Esophagus mucosa (tissue), 1 donor: ENCODE measurements around the gene PBX1. TPM values are rescaled to one million over a fixed set of nuclear protein-coding genes. Genes with fewer than 3 reads are reported as not detected.

Experiments
- ATAC-seq: fragments of 200-7000 bp; cut with Tn5 transposase; one replicate; pipeline ENCODE4 v1.9.1; 2020
- total RNA-seq: library from RNA; stranded (reverse); gene quantifications from one replicate; pipeline ENCODE4 v1.2.4, GENCODE V29; 2023
- donor health status: DM: yes; HTN: yes; CAD: no.

The PBX1 gene
- total RNA-seq, 1 donor from 2014 or later = 31.5 TPM

DNA sequence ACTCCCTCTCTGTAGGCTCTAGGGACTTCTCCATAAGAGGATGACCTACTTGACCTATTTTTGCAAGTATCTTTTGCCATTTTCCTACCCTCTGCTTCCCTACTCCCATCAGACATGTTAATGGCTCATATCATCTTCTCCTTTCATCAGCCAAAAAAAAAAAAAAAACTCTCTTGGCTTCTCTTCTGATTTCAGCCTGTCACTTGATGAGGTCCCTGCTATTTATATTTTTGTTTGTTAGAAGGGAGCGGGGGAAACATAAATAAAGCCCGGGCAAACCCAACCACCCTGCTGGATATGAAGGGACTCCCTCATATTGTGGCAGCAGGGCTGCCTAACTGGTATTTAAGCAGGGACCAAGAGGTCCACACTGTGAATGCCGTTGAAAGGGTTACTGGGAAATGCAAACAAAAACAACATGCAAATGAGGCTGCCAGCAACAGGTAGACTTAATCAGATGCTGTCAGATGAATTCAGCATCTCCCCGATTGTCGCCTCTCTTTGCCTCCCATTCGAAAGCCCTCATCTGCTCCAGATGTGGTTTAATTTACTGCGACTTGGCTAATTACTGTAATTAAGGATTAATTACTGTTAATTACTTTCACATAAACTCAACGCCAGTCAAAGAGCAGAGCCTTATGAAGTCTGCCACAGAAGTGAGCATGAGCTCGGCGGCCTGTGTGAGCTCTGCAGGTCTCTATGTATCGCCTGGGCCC lies 172.3 kb downstream of the PBX1 start:
- no peak for ATAC-seq

DNA sequence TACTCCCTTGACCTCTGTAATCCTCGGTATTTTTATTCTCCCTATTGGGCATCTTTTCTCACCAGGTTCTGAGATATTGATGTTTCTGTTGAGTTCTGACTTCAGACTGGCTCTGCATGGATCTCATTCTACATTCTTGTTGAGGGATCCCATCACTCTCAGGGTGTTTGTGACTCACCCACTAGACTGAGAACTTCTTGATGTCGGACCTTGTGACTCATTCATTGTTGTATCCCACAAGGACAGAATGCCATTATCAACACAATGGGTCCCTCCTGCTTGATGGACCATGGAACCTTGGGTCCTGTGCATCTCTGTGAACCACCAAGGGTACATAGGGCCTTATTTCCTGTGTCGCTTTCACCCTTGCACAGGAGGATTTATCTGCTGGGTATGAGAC lies 174.1 kb downstream of the PBX1 start:
- no peak for ATAC-seq

DNA sequence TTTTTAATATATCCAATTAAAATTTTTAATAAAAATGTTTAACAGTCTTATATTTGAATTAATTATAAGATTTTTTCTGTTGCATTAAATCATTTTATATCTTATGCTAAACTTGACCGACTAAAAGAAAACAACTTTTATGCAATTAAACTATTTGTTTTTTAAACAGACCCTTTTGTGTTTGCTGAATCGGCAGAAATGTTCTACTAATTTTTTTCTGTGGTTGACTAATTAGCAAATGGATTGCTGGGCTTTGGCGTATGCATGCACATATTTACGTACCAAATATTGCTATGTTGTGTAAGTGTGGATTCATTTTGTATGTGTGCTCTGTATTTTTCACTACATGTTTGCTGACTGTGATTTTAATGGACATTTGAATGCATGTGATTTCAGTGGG lies 174.8 kb downstream of the PBX1 start:
- no peak for ATAC-seq

DNA sequence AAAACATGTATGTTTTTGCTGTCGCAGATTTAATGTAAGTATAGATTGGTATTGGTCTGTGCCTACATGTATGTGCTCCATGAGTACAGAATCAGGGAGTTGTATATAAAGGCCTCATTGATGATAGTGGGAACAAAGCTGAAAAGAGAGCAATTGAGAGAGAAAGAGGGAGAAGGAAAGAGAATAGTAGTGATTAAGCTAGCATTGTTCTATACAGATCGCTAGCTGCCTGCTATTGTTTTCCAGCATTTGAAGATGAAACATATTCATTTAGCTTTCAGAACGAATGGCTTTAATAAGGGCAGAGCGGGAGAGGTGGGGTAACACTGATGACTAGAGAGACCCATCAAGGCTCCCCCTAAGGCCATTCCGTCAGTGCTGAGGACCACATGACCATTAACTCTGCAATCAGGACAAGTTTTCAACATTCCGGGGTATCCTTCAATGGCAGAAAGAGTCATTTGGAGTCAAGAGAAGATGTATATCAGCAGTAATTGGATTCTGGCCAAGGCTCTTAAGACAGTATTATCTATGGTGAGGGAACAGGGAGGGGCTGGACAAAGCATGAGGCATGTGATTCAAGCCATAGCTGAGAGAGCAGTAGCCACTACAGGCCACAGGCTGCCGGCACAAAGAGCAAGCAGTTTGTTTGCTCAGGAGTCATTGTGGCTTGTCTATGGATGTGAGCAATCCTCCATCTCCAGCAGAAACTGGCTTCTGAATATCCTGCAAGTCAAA lies 176.5 kb downstream of the PBX1 start:
- peak; percentile 65 for ATAC-seq

DNA sequence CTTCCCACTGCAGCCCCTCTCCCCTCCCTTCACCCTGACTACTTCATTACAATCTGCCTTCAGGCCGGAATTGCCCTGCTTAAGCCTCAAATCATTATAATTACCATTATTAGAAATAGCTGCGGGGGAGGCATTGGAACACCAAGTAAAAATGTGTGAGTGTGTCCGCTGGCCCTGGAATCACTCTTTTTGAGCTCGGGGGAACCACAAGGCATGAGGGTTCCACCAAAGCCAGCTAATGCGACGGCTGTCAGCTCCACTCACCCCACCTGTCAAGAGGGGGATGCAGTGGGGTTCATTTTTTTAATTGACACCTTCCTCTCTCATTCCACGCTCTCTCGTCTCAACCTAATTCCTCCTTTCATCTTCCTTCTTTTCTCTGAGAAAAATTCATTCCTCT lies 177.2 kb downstream of the PBX1 start:
- ATAC-seq = no peak

DNA sequence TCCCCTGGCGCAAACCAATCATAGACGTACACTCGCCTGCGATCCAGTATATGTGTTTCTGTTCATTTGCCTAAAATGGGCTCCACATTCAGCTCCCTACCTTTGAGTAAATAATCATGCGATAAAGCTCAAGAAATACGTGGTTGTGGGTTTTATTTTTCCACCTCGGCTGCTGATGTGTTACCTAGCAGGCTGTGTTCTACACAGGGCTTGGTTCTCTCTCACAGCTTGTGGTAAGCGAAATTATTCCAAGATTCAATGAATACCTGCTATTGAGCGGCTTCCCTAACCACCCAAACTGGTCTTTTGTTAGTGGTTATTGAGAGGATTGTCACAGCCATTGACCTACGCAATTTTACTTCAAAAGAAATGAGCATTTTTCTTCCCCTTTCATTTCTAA lies 180.2 kb downstream of the PBX1 start:
- no peak for ATAC-seq

DNA sequence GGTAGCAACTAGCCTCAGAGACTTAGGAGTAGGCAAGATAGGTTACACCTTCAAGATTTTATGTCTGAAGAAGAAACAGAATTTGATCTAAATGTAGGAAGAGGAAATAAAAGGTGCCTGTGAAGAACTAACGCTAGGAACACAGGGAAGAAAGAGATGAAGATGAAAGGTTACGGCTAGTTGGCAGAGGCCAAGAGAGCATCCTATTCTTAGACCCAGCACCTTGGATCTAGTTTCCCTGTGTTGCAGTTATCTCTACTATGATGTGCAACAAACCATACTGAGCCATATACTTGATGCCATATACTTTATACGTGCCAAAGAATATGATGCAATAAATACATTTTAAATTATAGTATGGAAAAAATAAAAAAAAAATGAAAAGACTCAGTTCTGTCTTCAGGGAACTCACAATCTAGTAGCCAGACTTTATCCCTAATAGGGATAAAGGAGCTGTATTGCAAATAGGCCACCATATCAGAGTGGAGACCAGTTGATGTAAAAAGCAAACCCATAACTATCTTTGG lies 181.1 kb downstream of the PBX1 start:
- no peak for ATAC-seq

DNA sequence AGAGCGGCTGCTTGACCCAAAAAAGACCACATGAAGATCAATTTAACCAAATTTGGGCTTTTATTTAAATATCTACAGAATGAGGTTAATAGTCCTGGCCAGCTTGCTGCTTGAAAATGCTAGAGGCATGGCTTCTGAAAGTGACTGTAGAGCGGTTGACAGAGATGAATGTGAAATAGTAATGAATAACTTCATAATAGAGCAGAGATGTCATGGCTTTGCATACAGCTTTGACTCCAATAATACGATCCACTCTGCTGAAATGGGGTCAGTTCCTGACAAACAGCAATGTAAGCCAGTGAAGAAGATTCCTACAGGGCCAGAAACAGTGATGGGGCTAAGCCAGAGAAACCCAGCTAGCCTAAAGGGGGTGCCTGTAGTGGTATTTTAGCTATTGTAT lies 183.8 kb downstream of the PBX1 start:
- ATAC-seq = no peak

DNA sequence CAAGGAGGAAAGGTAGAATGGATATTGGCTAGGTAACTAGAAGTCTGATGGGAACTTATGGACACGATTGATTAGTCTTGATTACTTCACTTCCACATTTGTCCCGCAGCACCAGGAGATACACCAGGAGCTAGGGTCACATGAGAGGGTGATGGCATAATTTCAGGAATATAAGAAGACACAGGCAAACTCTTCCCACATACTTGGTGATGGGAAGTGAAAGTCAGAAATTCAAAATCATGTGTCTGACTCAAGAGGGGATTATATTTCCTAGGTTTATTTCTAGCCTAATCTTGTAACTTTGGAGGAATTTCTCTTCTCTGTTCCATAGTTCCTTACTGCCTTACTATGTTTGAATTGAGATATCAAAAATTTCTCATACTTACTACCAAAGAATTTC lies 185.0 kb downstream of the PBX1 start:
- ATAC-seq = no peak

DNA sequence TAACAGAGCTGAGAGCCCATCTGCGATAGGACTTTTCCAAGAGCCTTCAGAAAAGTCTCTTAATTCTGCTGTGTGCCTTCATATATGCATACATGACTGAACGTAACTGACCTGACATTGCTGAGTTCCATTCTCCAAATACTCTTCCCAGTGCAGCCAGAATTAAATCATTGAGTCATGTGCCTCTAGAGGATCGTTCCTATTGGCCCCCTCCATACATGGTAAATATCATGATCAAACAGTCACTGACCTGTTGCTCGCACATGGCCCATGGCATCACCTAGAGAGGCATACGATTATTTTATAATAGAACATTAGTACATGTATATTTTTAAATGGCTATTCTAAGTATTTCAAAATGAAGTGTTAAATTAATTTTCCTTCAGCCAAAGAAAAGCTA lies 186.8 kb downstream of the PBX1 start:
- no peak for ATAC-seq

DNA sequence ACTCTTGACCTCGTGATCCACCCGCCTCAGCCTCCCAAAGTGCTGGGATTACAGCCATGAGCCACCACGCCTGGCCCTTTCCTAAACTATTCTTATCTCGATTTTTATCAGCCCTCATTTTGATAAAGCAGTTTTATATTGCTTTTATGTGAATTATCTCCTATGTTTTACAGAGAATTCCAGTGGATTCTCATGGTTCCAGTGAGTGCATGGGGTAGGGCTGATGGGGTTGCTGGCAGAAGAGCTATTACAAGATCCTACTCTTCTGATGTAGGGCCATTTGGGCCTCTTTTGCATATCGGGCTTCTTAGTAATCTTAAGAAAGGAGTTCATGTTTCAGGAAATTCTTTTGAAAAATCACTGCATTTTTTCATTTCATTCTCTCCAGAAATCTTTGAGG lies 187.6 kb downstream of the PBX1 start:
- no peak for ATAC-seq

DNA sequence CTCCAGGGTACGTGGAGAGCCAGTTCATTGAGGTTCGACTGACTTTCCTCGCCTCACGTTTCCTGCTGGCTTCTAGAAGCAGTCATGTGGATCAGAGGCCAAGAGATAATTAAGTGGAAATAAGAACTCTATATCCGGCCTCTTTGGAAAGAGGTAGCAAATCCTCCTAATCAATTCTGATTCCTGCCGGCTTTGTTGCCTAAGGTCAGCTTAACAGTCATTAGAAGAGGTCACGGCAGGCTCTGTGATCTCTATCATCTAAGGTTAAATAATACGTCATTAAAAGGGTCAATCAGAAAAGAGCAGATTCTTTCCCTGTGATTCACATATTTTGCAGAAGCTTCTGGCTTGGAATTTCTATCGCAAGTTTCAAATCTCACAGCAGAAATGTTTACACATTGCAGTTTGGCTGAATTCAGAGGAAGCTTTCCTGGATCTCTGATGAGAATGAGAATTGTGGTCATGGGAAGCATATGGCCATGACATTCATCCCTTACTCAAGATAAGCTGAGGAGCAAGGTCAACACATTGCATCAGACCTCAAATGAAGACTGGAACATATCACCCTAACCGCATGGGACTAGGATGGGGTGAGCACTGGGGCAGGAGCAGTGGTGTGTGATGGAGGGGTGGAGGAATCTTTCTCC lies 189.4 kb downstream of the PBX1 start:
- no peak for ATAC-seq

DNA sequence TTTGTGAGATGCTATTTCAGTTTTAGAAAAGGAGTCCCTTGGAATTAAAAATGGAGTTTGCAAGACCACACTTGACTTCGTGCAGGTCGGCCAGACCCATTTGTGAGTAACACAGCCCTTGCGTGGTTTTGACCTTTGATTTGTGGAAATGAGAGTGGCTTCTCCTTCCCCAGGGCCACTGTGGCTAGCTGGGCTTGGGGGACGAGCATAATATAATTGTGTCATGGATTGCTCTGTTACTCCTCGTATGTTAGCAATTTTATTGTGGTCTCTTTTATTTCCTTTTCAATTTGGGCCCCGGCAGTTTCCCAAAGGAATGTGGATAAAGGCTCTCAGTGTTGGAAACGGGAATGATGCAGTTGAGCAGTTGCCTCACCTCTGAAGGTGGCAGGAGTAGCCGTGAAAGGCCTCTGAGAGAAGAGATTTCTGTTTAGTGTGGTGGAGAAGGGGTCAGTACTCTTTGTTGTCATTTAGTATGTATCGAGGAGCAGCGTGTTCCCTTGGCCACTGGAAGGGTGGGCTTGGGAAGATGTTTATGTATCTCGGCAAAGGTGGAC lies 194.6 kb downstream of the PBX1 start:
- ATAC-seq = no peak

DNA sequence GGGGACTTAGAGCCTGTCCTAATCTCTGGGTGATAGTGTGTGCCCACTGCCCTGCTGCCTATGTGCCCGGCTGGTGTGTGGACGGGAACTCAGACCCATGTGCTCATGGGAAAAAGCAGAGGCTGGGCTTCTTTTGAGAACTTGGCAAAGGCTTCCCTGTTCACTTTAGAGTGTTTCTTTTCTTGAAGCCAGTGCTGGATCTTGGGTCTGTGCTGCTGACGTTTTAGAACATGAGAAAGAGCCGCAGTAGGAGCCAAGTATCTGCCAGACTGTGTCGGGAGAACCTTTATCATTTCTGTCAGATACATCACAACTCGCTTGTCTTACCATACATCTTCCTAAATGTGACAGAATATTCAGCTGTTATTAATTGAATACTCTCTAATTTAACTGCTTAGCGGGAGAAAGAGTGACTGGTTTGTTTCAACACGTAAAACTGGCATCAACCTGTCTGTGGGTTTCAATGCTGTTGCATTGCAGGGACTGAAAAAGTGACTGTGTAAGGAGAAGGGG lies 195.2 kb downstream of the PBX1 start:
- ATAC-seq = peak; percentile 31

DNA sequence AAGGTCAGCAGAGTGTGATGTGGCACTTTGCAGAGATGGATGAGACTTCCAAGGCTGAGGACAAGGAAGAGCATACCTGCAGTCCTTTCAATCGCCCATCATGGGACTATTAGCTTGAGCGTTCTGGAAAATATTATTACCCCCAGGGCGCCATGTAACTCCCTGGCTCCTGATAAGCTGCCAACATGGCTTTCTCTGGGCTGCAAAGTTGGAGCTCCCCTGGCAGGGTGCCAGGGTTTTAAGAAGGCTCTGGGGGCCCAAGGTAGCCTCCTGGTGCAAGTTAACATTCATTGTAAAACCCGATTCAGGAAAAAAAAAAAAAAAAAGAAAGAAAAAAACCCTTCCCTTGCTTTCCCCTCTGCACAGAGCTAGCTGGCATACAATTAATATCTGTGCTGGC lies 196.7 kb downstream of the PBX1 start:
- ATAC-seq = no peak

DNA sequence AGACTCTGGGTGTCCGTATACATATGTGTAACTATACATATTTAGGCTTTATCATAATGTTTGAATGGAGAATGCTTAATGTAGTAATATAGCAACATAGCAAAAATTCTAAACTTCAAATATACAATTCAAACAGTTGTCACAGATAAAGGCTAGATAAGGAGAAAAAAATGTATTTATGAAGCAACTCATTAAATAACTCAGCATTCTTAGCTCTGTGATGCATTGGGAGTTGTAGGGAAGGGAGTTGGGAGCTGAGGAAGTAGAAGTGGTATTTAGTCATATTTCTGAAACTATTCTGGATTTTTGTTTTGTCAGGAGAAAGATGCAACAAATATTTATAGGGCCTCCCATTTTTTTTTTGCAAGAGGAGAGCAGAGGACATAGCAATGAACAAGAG lies 197.8 kb downstream of the PBX1 start:
- ATAC-seq = no peak

DNA sequence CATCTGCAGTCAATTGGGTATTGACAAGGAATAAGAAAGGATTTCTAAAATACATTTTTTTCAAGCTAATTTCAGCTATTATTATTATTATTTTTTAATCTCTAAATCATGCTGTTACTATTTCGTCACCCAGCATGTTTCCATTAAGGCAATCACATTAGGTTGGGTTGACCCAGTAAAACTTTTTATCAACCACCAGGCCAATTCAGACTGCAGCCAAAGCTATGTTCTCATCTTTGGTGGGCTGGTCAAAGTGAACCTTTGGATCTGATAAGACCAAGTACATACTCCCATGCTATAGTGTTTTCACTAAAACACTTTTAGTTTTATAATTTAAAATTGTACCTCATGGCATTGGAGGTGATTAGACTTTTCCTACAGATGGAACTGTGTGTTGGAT lies 198.6 kb downstream of the PBX1 start:
- no peak for ATAC-seq

DNA sequence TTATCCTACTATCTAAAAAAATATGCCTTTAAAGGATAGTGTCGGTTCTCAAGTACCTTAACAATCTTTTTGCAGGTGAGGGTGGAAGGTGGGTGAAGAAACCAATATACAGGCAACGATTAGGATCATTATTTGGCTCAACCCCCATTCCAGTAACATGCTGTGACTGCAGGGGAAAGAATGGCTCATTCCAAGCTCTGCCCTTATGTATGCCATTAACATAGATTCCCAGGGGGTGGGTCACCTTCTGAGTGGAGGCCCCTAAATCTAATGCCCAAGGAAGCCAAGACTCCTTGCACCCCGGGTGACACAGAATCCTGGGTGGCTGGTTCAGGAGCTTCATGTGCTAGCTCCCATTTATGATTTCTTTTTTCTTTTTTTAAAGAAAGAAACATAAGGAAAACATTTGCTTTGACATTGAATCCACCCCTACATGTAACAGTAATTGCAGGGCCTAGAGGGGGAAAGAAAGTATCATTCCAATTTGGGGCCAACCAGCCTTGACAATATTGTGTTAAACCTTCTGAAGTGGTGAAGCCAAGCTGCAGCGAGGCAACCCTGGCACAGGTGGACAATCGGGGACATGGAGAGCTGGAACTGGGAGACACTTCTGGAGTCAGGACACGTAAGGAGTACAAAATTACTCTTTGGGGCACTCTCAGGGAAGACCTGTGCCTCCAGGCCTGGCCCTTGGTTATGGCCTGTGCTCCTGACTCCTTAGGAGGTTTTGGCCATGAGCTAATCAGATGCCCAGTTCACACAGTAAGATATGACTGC lies 200.3 kb downstream of the PBX1 start:
- no peak for ATAC-seq

DNA sequence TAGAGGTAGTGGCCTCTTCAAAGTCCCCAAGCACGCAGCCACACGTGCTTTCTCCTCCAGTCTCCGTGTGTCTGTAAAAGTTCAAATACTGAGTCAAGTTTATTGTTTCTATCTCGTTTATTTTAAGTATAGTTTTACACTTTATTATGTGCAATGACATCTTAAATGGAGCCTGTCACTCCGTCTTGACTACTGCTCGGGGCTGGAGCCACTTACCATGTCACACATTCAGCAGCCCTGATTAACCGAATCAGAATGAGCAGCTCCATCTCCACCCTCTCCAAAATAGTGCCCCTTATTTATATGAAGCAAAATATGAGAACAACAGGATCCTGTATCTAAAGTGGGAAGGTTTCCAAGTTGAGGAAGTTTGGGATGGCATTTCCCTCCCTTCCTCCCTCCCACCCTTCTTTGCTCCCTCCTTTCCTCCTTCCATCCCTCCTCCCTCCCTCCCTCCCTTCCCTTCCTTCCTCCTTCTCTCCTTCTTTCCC lies 201.0 kb downstream of the PBX1 start:
- ATAC-seq = no peak

DNA sequence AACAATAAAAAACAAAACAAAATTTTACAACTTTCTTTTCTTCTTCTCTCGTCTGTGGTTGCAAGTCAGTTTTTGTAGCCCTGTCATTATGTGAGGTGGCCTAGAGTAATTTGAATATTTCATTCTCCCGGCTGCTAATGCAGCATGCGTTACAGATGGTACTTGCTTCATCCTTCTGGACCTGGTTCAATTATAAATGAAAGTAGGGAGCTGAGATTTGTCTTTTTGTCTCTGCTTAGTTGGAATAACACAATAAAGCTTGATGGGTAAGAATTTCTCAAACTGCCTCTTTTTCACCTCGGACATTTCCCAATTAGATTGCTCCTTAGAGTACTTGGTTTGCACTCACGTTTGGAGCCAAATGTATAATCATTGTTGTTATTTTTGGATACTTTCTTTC lies 201.6 kb downstream of the PBX1 start:
- ATAC-seq = no peak

DNA sequence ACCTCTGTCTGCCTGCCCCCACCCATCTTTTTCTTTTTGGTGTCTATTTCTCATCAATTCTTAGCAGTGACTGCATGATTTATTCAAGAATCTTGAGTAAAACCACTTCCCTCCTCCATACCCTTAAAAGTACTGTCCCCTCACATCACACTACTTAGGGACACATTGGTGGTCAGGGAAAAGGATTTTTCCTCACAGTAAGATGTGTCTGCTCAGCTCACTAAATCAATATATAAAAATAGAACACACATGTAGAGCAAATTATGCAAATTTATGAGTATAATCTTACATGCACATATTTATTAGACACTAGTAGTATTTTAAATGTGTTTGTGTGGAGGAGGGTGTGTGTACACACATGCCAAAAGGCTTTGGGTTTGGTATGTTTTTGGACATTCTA lies 202.0 kb downstream of the PBX1 start:
- ATAC-seq = no peak

DNA sequence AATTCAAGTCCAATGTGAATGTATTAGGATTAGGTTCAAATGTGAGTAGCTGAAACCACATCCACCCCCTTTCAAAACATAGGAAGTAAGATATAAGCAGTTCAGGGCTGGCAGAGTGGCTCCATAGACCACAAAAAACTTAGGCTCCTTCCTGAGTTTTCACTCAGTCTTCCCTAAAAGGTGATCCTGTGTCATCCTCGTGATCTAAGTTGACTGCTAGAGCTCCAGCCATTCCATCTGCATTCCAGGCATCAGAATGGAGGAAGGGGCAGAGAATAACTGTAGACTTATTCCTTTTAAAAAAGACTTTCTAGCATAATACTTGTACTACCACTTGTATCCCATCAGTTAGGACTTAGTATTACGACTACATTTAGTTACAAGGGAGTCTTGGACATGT lies 204.1 kb downstream of the PBX1 start:
- ATAC-seq = no peak
